HepG2 (cell line): Measurements from ENCODE around the gene IHH. TPM values are rescaled to one million over a fixed set of nuclear protein-coding genes. Genes with fewer than 3 reads are reported as not detected.

ENCODE experiments used
- ATAC-seq: fragments of 200-7000 bp; cut with Tn5 transposase; 3 replicates; pipeline ENCODE4 v1.9.1; 2020; ENCODE audit warnings: mild to moderate bottlenecking, moderate library complexity
- BruUV-seq: library from RNA; stranded (reverse); fragments of 400-500 nt; replicated peaks from 2 replicates; lab custom pipeline; 2021; lab: Mats Ljungman, UMichigan
- CTCF ChIA-PET: fragments of 300-600 bp; formaldehyde crosslinking; extraction: SDS; loops from one replicate; lab custom pipeline; 2021; ENCODE audit warnings: low total read pairs, inconsistent platforms, low intra/inter-chr PET ratio; lab: Yijun Ruan, JAX
- POLR2A ChIA-PET: fragments of 350-600 bp; sonication (Branson Sonifier 250); formaldehyde crosslinking; loops from one replicate; lab custom pipeline; 2020; ENCODE audit warnings: antibody characterized with exemption, inconsistent platforms; lab: Yijun Ruan, JAX
- DNase-seq: peaks from one replicate; pipeline ENCODE4 v3.0.0-alpha.2; 2015; ENCODE audit warnings: low spot score
- FAIRE-seq: peaks from 3 replicates; lab custom pipeline; 2011; peaks lifted over from hg19 to GRCh38; lab: Jason Lieb, UNC
- H2AFZ ChIP-seq: one replicate; pipeline ENCODE4 v1.6.1; 2011; ENCODE audit warnings: low read length, inconsistent platforms
- H3K27ac ChIP-seq: fragments of 300-600 bp; 3 replicates; pipeline ENCODE4 v1.8.0; 2011; ENCODE audit warnings: mixed run types, mild to moderate bottlenecking, mixed read lengths, low read length, inconsistent platforms; ENCODE audit not compliant: insufficient read depth; ENCODE audit errors: extremely low read length
- H3K27me3 ChIP-seq, 2 experiments: fragments of 200-600 bp in 1 of 2; 2 replicates in 1 of 2; 3 replicates in 1 of 2; pipeline versions ENCODE4 v1.6.0 to v1.8.0; 2011; ENCODE audit warnings: low read length in 2 of 2, mild to moderate bottlenecking in 2 of 2, moderate library complexity in 2 of 2, inconsistent platforms in 1 of 2; ENCODE audit not compliant: insufficient read depth in 2 of 2, control insufficient read depth in 1 of 2
- H3K36me3 ChIP-seq, 2 experiments: fragments of 200-600 bp in 1 of 2; replicated peaks in 1 of 2; 2 replicates in 1 of 2; 3 replicates in 1 of 2; pipeline versions ENCODE4 v1.5.1 to v1.8.0; 2011; ENCODE audit warnings: low read length in 2 of 2, inconsistent platforms in 1 of 2; ENCODE audit not compliant: insufficient read depth in 2 of 2, control insufficient read depth in 1 of 2
- H3K4me1 ChIP-seq: 2 replicates; pipeline ENCODE4 v1.5.1; 2012; ENCODE audit warnings: low read length, inconsistent platforms; ENCODE audit not compliant: insufficient read depth
- H3K4me2 ChIP-seq: 2 replicates; pipeline ENCODE4 v1.6.0; 2011; ENCODE audit warnings: low read depth, low read length, inconsistent platforms
- H3K4me3 ChIP-seq, 3 experiments: fragments of 200-600 bp in 1 of 3; sonication (generic), shearing (Covaris generic) in 1 of 3; replicated peaks in 1 of 3; 2 replicates each; pipeline ENCODE4 v1.5.1; 2011 to 2016; ENCODE audit warnings: low read length in 3 of 3, inconsistent platforms in 2 of 3, low read depth in 2 of 3, mild to moderate bottlenecking in 2 of 3, control low read depth in 1 of 3, mixed read lengths in 1 of 3; ENCODE audit not compliant: insufficient read depth in 1 of 3
- H3K79me2 ChIP-seq: one replicate; pipeline ENCODE4 v1.6.1; 2011; ENCODE audit warnings: low read length, inconsistent platforms; ENCODE audit not compliant: insufficient read depth
- H3K9ac ChIP-seq: 2 replicates; pipeline ENCODE4 v1.6.0; 2011; ENCODE audit warnings: mild to moderate bottlenecking, low read depth, low read length, inconsistent platforms; ENCODE audit not compliant: insufficient read depth
- H3K9me3 ChIP-seq: 2 replicates; pipeline ENCODE4 v1.5.1; 2012; ENCODE audit warnings: mild to moderate bottlenecking, low read length
- H4K20me1 ChIP-seq: 2 replicates; pipeline ENCODE4 v1.6.0; 2011; ENCODE audit warnings: inconsistent platforms, mild to moderate bottlenecking, low read length, moderate library complexity; ENCODE audit not compliant: insufficient read depth
- ETV5 ChIP-seq: IDR thresholded peaks from 2 replicates; pipeline ENCODE4 v1.6.1; 2018; ENCODE audit warnings: missing biosample characterization, missing genetic modification reagents, inconsistent platforms, borderline replicate concordance
- HIVEP1 ChIP-seq: sonication (generic); formaldehyde crosslinking; IDR thresholded peaks from 2 replicates; pipeline ENCODE4 v1.4.0; 2020; ENCODE audit warnings: mild to moderate bottlenecking, missing genetic modification reagents
- IKZF4 ChIP-seq: sonication (generic); formaldehyde crosslinking; IDR thresholded peaks from 2 replicates; pipeline ENCODE4 v1.5.1; 2020; ENCODE audit warnings: borderline replicate concordance, mild to moderate bottlenecking, low read depth, missing genetic modification reagents; ENCODE audit errors: not compliant biosample characterization
- IRF9 ChIP-seq: sonication (generic); formaldehyde crosslinking; IDR thresholded peaks from 2 replicates; pipeline ENCODE4 v1.8.0; 2022; ENCODE audit warnings: missing genetic modification reagents, mild to moderate bottlenecking, borderline replicate concordance
- ISL2 ChIP-seq: sonication (generic); formaldehyde crosslinking; IDR thresholded peaks from 2 replicates; pipeline ENCODE4 v1.5.0; 2020; ENCODE audit warnings: missing genetic modification reagents
- NFKBIZ ChIP-seq: IDR thresholded peaks from 2 replicates; pipeline ENCODE4 v1.6.1; 2018; ENCODE audit warnings: missing genetic modification reagents, missing compliant biosample characterization
- TBP ChIP-seq: sonication (generic); formaldehyde crosslinking; IDR thresholded peaks from 2 replicates; pipeline ENCODE4 v1.5.0; 2020; ENCODE audit warnings: missing genetic modification reagents
- XBP1 ChIP-seq: sonication (generic); formaldehyde crosslinking; IDR thresholded peaks from 2 replicates; pipeline ENCODE4 v1.5.0; 2020; ENCODE audit warnings: missing genetic modification reagents
- ZIK1 ChIP-seq: sonication (generic); formaldehyde crosslinking; IDR thresholded peaks from 2 replicates; pipeline ENCODE4 v1.5.0; 2020; ENCODE audit warnings: mild to moderate bottlenecking, low read depth, missing genetic modification reagents, borderline replicate concordance
- ZNF564 ChIP-seq: sonication (generic); formaldehyde crosslinking; IDR thresholded peaks from 2 replicates; pipeline ENCODE4 v1.8.1; 2023; ENCODE audit warnings: mild to moderate bottlenecking, missing genetic modification reagents
- ZNF598 ChIP-seq: sonication (generic); formaldehyde crosslinking; IDR thresholded peaks from 2 replicates; pipeline ENCODE4 v1.5.1; 2020; ENCODE audit warnings: mild to moderate bottlenecking, missing genetic modification reagents, borderline replicate concordance
- ZNF670 ChIP-seq: sonication (generic); formaldehyde crosslinking; IDR thresholded peaks from 2 replicates; pipeline ENCODE4 v1.8.0; 2022; ENCODE audit warnings: mild to moderate bottlenecking, missing genetic modification reagents, borderline replicate concordance
- WGBS: methylation state at CpG from one replicate; pipeline ENCODE4 v1.1.6; 2017; ENCODE audit warnings: low lambda C conversion rate; 5-methylcytosine and 5-hydroxymethylcytosine counted together
- in situ Hi-C: cut with HindIII; loops from 2 replicates; pipeline ENCODE4 v1.10.0; 2017; ENCODE audit warnings: low pct_unique_long_range_greater_than_20kb; ENCODE audit not compliant: extremely low pct_ligation_motif_present
- intact Hi-C: fragments of 100-400 bp; cut with micrococcal nuclease; formaldehyde crosslinking; loops from one replicate; pipeline ENCODE4 v1.10.0; 2022; ENCODE audit not compliant: unreplicated experiment
- polyA plus RNA-seq, 8 experiments: library from polyadenylated mRNA; depleted of rRNA in 3 of 8; stranded (reverse) in 7 of 8; unstranded in 1 of 8; fragments of >200 nt; fragmentation: Illumina TruSeq in 4 of 8; extraction: Trizol in 4 of 8; gene quantifications; 2 replicates each; pipeline versions ENCODE4 v1.2.1 to v1.2.3, GENCODE V29; 2011 to 2016; ENCODE audit warnings: low read depth in 4 of 8, missing spikeins in 1 of 8, mixed read lengths in 1 of 8; ENCODE audit not compliant: insufficient read depth in 1 of 8
- total RNA-seq, 5 experiments: library from RNA; depleted of rRNA; stranded (reverse); fragments of >200 nt; fragmentation: Illumina TruSeq; extraction: Trizol; gene quantifications; 2 replicates each; pipeline ENCODE4 v1.2.3, GENCODE V29; 2016; ENCODE audit warnings: low read depth in 1 of 5
- TF ChIP-seq, protein P1 (sequence below): sonication (generic); formaldehyde crosslinking; IDR thresholded peaks from 2 replicates; pipeline ENCODE4 v1.4.0; 2020; ENCODE audit warnings: missing genetic modification reagents, borderline replicate concordance
- TF ChIP-seq, protein P2 (sequence below): sonication (generic); formaldehyde crosslinking; IDR thresholded peaks from 2 replicates; pipeline ENCODE4 v1.4.0; 2020; ENCODE audit warnings: mild to moderate bottlenecking, missing genetic modification reagents

The IHH gene
- total and polyA plus RNA-seq, 2 of the 13 experiments (the other 11 are each of a cell fraction or from before 2014, with no cell fraction given), result 0.42 TPM; not detected in 1

DNA sequence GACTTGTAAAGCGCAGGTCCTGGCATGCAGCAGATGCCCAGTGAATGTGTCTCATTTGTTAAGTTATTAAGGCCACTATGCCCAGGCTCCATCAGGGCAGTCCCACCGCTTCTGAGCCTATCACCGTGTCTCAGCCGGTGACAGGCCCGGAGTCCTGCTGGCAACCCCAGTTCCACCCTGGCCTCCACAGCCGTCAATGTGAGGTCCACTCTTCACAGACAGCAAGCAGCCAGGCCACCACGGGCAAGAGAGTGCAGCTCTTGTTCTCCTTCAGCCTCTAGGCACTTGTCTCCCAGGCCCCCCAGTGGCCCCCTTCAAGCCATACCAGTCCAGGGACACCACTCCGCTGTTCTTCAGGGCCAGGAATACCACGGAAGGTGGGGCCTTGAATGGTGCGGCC, 42.0 kb downstream of the IHH start (continued):
- TF ChIP-seq ZNF670 (CRISPR knock-in tag), result no peak
- TF ChIP-seq IRF9 (CRISPR knock-in tag), result no peak
- no peak for TF ChIP-seq ZIK1 (CRISPR knock-in tag)
- TF ChIP-seq, protein P1, sequence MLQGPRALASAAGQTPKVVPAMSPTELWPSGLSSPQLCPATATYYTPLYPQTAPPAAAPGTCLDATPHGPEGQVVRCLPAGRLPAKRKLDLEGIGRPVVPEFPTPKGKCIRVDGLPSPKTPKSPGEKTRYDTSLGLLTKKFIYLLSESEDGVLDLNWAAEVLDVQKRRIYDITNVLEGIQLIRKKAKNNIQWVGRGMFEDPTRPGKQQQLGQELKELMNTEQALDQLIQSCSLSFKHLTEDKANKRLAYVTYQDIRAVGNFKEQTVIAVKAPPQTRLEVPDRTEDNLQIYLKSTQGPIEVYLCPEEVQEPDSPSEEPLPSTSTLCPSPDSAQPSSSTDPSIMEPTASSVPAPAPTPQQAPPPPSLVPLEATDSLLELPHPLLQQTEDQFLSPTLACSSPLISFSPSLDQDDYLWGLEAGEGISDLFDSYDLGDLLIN (CRISPR knock-in tag), result no peak
- no peak for TF ChIP-seq ISL2

GRCh38 chr2:219018286-219018685, 42.4 kb downstream of the IHH start:
- DNase-seq, result no peak
- Histone ChIP-seq H3K9me3 (no peaks in the 10 kb centered on the region), H3K36me3 (no peaks in the 10 kb centered on the region), H3K79me2 (no peaks in the 10 kb centered on the region), H3K9ac (no peak overlapping the region), H2AFZ (no peak overlapping the region), H3K27ac (no peak overlapping the region), H3K27me3 (peaks cover 40 to 90% of the 10 kb centered on the region in 2 experiments), H3K4me2 (no peak overlapping the region), H3K4me3 (no peak overlapping the region), H3K4me1 (no peaks in the 10 kb centered on the region), H4K20me1 (peaks cover 9% of the 10 kb centered on the region; the same call in 1 of the 2 replicates)
- WGBS, result 29% methylated on average over 5 of the region's 7 CpGs
- no peak for FAIRE-seq
- POLR2A ChIA-PET, result no interaction called here
- no TSS peak for BruUV-seq
- no peak for ATAC-seq
- CTCF ChIA-PET, result no interaction called here
- intact Hi-C loops (no loop called here), in situ Hi-C loops (no loop called here)
- TF ChIP-seq XBP1 (CRISPR knock-in tag), result no peak
- TF ChIP-seq IKZF4, result no peak
- no peak for TF ChIP-seq HIVEP1
- TF ChIP-seq NFKBIZ (CRISPR knock-in tag), result no peak
- no peak for TF ChIP-seq TBP (CRISPR knock-in tag)
- no peak for TF ChIP-seq ZNF564 (CRISPR knock-in tag)
- no peak for TF ChIP-seq ZNF598 (CRISPR knock-in tag)
- TF ChIP-seq, protein P2, sequence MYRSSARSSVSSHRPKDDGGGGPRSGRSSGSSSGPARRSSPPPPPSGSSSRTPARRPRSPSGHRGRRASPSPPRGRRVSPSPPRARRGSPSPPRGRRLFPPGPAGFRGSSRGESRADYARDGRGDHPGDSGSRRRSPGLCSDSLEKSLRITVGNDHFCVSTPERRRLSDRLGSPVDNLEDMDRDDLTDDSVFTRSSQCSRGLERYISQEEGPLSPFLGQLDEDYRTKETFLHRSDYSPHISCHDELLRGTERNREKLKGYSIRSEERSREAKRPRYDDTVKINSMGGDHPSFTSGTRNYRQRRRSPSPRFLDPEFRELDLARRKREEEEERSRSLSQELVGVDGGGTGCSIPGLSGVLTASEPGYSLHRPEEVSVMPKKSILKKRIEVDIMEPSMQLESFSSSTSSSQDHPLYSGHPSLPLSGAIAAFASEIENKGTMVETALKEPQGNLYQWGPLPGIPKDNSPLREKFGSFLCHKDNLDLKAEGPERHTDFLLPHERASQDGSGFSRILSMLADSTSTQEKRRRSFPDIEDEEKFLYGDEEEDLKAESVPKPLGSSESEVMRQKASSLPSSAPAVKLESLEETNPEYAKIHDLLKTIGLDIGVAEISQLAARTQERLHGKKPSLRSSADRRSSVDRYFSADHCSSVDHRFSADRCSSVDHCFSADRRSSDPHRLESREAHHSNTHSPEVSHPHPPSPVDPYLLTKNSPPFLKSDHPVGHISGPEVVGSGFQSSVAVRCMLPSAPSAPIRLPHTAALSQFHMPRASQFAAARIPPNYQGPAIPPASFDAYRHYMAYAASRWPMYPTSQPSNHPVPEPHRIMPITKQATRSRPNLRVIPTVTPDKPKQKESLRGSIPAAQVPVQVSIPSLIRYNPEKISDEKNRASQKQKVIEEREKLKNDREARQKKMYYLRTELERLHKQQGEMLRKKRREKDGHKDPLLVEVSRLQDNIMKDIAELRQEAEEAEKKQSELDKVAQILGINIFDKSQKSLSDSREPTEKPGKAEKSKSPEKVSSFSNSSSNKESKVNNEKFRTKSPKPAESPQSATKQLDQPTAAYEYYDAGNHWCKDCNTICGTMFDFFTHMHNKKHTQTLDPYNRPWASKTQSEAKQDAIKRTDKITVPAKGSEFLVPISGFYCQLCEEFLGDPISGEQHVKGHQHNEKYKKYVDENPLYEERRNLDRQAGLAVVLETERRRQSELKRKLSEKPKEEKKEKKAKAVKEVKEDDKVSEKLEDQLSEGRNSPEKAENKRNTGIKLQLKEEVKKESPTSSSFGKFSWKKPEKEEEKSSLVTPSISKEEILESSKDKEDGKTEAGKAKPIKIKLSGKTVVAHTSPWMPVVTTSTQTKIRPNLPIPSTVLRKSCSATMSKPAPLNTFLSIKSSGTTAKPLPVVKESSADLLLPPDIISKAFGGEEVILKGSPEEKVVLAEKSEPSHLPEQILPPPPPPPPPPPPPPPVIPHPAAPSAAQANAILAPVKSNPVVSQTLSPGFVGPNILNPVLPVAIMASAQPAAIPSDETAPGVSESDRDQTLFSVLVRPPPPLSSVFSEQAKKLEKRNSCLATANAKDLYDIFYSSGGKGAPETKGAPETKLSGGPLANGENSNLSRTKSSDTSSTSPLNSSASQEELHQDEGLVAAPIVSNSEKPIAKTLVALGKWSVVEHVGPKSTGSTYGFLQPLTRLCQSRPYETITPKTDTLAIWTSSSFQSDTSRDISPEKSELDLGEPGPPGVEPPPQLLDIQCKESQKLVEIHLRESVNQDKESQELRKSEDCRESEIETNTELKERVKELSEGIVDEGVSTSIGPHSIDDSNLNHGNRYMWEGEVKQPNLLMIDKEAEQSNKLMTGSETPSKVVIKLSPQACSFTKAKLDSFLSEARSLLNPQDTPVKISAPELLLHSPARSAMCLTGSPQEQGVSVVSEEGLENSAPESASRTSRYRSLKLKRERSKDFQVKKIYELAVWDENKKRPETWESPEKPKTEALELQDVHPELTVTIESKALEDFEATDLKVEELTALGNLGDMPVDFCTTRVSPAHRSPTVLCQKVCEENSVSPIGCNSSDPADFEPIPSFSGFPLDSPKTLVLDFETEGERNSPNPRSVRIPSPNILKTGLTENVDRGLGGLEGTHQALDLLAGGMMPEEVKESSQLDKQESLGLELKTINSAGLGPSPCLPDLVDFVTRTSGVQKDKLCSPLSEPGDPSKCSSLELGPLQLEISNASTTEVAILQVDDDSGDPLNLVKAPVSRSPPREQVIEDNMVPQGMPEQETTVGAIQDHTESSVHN (CRISPR knock-in tag), result no peak
- TF ChIP-seq ETV5 (CRISPR knock-in tag), result no peak
